NCI-H510A (cell line): ENCODE measurements around the gene ARFGEF3.
A peak's percentile ranks its signal among the peaks of the same experiment; 100 is the strongest.

Source experiments
- DNase-seq: peaks from one replicate; lab custom pipeline; 2025; lab: John Stamatoyannopoulos, UW

The ARFGEF3 gene

GRCh38 chr6:138162111-138162954 lies 594 bp downstream of the ARFGEF3 start:
- peak; percentile 22 for DNase-seq

- no peak for DNase-seq
Measured at GRCh38 chr6:138162955-138163575, 1.3 kb downstream of the ARFGEF3 start.

GRCh38 chr6:138175596-138175995 lies 13.9 kb downstream of the ARFGEF3 start:
- DNase-seq = no peak

DNA sequence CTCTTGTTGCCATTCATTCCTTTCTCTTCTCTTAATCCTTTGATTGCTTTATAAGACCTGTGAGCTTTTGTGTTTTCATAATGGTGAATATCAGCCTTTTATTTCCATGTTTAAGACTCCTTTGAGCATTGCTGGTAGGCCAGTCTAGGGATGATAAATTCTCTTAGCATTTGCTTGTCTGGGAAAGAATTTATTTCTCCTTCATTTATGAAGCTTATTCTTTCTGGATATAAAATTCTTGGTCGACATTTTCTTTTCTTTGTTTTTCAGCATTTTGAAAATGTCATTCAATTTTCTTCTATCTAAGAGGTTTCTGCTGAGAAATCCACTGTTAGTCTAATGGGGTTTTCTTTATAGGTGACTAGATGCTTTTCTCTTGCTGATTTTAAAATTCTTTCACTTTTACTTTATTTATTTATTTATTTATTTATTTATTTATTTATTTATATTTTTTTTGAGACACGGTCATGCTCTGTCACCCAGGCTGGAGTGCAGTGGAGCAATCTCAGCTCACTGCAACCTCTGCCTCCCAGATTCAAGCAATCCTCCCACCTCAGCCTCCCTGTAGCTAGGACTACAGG lies 15.0 kb downstream of the ARFGEF3 start:
- no peak for DNase-seq

DNA sequence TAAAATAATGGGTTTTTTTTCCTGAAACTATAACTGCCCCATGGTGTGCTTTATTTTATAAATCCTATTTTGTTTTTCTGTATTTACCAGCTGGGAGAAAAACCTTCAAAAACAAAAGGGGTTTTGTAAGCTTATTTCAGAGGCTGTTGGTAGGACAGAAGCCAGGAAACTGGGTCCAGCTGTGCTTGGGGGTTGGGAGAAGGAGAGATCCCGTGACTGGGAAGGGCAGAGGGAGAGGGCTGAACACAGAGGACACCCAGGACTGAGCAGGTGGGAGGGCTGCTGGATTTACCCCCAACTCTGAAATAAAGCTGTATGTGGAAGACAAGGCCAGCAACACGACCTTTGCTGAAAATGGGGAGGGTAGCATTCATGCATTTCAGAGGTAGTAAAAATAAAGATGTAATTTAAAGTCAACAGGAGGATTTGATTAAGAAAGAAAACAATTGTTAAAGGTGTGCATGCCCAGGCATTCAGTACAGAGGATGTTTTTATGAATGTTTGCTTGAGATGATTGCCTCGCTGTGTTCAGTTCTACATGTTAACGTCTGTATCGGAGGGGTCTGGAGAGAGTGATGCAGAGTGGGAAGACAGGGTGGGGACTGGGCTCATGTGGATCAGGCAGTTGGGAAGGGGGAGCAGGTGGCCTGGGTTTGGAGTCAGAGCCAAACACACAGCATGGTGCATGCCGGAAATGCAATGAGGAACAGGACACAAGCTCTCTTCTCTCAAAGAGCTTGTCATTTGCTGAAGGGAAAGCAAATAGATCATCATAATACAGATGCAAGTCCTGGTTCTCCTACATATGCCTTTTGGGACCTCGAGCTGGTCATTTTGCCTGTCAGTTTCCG lies 21.4 kb downstream of the ARFGEF3 start:
- DNase-seq = peak; percentile 24

GRCh38 chr6:138183790-138184134 lies 22.0 kb downstream of the ARFGEF3 start:
- DNase-seq = no peak

- no peak for DNase-seq
Measured at GRCh38 chr6:138184230-138184629, 22.5 kb downstream of the ARFGEF3 start.

GRCh38 chr6:138187156-138187555 lies 25.4 kb downstream of the ARFGEF3 start:
- DNase-seq = no peak

DNA sequence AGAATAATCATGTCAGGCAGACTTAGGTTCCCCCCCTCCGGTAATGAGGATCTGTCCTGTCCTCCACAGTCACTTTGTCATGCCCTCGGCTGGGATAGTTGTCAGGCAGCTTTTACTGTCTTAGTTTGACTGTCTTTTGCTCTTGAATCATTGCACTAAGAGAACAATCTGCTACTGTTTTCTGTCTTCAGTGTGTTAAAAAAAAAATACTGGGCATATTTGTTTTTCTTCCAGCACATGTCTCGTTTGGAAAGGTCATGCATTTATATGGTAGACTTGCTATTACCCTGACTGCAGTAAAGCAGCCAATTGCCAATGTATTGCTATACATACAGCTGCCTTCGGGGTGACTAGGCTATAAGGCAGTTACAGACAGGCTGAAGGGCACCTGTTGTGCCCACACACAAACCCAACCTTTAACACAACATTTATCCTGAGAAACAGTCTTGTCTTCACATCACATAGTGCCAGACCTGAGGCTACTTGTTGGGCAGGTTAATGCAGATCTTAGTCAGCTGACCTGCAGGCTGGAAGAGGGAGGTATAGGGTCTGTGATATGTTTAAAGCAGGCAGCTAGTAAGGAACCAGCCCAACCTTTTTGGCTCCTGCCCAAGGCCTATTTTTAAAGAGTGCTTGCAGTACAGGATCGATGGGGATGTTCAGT lies 26.7 kb downstream of the ARFGEF3 start:
- peak; percentile 34 for DNase-seq

DNA sequence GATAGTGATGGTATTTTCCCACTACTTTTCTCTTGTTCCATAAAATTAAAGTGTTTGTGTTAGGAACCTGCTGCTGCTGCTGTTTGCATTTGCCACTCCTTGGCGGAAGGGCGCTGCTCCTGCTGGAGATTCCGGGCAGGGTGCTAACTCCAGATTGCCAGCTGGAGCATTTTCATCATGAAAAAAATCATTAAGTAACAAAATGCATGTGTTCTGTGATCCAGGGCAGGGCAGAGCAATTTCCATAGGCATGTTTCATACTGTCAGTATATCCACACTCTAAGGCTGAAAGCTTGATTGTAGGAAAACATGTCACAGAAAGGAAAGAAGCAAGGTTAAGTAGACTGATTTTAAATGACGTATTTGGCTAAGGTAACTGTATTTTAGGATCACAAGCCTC lies 32.5 kb downstream of the ARFGEF3 start:
- no peak for DNase-seq

DNA sequence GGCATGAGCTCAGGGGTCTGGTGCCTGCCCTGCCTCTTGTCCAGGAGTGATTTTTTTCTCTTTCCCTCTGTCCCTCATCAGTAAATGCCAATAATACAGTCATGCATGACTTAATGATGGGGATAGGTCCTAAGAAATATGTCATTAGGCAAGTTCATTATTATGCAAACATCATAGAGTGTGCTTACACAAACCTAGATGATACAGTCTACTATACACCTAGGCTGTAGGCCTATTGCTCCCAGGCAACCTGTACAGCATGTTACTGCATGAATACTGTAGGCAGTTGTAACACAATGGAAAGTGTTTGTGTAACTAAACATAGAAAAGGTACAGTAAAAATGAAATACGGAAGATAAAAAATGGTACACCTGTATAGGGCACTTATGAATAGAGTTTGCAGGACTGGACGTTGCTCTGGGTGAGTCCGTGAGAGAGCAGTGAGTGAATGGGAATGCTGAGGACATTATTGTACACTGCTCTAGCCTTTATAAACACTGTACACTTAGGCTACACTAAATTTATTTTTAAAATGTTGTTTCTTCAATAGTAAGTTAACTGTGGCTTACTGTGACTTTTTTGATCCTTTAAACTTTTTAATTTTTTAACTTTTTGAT lies 34.5 kb downstream of the ARFGEF3 start:
- DNase-seq = no peak

DNA sequence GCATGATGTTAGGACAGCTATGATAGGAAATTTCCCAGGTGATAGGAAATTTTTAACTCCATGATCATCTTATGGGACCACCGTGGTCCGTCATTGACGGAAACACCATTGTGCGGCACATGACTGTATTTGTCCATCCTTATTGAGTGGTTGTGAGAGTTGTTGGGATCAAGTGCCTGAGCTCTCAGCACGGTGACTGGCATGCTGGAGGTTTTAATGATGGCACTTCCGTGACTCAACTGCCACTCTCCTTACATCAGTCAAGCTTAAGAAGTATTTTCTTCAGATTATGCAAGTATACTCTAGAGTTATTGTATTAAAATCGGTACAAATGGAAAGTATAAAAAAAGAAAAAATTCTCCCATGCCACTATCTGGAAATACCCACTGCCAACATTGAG lies 35.8 kb downstream of the ARFGEF3 start:
- no peak for DNase-seq

DNA sequence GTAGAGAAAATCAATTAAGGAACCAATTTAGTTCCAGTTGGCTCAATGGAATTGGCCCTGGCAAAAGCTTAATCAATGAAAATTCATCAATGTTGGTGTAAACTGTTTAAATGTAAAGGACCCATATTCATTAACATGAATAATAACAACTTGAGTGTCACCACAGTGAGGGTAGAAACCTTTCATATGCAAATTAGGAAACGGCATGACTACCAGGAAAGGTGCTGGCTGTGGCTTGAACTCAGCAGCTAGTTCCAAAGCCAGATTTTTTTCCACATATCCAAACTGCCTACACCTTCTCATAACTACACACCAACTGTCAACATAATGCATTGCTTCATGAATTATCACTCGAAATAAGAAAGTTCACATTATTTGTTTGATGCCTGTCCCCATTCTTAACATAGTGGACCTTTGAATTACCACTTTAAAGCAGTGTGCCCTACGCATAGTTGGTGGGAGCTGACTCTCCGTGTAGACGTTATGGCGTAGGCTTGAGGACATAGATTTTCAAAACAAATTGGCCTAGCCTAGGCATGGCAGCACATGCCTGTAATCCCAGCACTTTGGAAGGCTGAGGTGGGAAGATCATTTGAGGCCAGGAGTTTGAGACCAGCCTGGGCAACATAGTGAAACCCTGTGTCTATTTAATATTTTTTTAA lies 36.8 kb downstream of the ARFGEF3 start:
- no peak for DNase-seq

DNA sequence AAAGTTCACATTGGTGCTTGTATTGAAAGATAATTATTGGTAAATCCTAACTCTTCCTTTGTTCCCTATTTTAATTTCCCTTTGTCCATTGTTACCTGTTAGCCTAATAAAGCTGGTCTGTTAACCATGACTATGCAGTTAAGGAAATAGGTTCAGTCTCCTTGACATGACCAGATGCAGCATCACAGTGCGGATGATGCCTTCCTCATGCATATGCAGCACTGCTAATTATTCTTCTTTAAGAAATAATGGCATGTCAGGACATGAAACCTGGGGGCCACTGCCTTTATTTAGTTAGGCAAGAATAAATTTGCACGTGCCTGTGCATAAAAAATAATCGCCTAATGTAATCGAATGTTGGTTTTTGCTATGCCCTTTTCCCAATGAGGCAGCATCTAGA lies 40.1 kb downstream of the ARFGEF3 start:
- no peak for DNase-seq

DNA sequence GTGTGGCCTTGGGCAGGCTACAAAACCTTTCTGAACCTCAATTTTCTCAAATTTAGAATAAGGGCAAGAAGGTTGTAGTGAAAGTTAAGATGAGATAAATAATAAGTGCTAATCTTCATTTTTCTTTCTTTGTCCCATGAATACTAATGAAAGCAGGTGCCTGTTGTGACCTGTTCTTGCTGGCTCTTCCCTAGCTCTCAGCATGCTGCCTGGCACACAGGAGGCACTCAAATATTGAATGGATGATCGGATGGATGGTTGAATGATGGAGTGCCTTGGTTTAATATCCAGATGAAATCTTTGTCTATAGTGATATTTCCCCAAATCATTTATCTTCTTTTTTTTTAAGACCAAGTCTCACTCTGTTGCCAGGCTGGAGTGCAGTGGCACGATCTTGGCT lies 41.6 kb downstream of the ARFGEF3 start:
- DNase-seq = no peak

GRCh38 chr6:138204303-138204702 lies 42.6 kb downstream of the ARFGEF3 start:
- DNase-seq = no peak

GRCh38 chr6:138204792-138205384 lies 43.1 kb downstream of the ARFGEF3 start:
- no peak for DNase-seq

- no peak for DNase-seq
Measured at GRCh38 chr6:138205437-138206094, 43.8 kb downstream of the ARFGEF3 start.

GRCh38 chr6:138206862-138207261 lies 45.1 kb downstream of the ARFGEF3 start:
- DNase-seq = no peak

DNA sequence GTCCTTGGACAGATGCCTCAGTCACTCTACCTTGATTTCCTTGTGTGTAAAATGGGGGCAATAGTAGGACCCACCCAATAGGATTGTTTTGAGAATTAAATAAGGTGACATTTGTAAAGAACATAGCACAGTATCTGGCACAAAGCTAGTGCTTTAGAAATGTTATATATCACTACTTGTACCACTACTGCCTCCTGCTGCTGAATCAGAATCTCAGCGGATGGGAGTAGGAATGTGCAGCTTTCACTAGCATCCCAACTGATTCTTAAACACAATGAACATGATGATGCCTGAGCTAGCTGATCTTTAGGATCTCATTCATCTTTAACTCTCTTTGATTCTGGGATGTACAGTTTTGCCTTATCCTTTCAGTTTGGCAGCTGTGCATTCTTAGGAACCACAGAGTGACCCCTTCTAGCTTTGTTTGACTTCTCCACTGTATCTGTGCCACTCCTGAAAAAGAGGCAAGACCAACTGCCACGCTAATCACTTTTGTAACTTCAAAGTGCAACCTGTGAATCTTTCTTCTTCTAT lies 49.4 kb downstream of the ARFGEF3 start:
- no peak for DNase-seq
